ENCODE measurements around the gene GTF3C4.
"Not testable (repeated sequence)": the region's sequence is repeated elsewhere in the genome, so short reads cannot be mapped to it uniquely, and the experiment has no call there.

Gene GTF3C4

DNA sequence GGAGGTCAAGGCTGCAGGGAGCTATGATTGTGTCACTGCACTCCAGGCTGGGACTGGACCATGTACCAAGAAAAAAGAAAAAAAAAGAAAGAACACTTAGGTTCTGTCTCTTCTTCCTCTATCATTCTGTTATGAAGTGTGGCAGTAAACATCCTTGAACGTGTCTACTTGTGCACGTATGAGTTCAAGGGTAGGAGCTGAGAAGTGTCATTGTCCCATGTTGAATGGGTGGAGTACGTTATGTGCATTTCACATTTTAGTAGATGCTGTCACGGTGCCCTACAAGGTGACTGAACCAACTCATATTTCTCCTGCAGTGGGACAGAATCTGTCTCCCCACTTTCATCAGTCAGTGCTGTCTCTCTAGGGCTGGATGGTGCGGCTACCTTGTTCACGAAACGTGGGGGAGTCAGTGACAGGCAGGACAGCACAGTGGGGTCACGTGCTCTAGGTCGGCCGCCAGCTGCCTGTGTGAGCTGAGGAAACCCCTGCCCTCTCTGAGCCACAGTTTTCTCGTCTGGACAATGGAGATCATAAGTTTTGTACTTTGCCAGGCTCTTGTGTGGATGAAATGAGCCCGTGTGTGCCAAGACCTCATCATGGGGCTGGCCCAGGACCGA is 47.2 kb downstream of the GTF3C4 start:
- Histone ChIP-seq H3K9ac (ENCODE audit: low read length) (no peak overlapping the region), H3K9me3 (ENCODE audit: insufficient read depth, low read length) (no peaks in the 10 kb centered on the region), H3K36me3 (ENCODE audit: low read length) (no peaks in the 10 kb centered on the region), H3K27ac (ENCODE audit: low read depth, low read length) (no peak overlapping the region), H2AFZ (ENCODE audit: low read depth, low read length, severe bottlenecking) (no peak overlapping the region), H3K4me3 (ENCODE audit: insufficient read depth, low read length, poor library complexity, severe bottlenecking) (no peak overlapping the region), H3K79me2 (ENCODE audit: insufficient read depth, low read length) (no peaks in the 10 kb centered on the region), H3F3A (ENCODE audit: insufficient read depth) (no peaks in the 10 kb centered on the region), H3K9me2 (replicated peaks; ENCODE audit: insufficient read depth, low read length) (no peaks in the 10 kb centered on the region), H4K20me1 (ENCODE audit: low read depth, low read length) (no peaks in the 10 kb centered on the region), H3K27me3 (ENCODE audit: low read length) (no peaks in the 10 kb centered on the region), H3K4me2 (ENCODE audit: low read depth, low read length, poor library complexity, severe bottlenecking) (no peak overlapping the region)
- TF ChIP-seq, protein P1, sequence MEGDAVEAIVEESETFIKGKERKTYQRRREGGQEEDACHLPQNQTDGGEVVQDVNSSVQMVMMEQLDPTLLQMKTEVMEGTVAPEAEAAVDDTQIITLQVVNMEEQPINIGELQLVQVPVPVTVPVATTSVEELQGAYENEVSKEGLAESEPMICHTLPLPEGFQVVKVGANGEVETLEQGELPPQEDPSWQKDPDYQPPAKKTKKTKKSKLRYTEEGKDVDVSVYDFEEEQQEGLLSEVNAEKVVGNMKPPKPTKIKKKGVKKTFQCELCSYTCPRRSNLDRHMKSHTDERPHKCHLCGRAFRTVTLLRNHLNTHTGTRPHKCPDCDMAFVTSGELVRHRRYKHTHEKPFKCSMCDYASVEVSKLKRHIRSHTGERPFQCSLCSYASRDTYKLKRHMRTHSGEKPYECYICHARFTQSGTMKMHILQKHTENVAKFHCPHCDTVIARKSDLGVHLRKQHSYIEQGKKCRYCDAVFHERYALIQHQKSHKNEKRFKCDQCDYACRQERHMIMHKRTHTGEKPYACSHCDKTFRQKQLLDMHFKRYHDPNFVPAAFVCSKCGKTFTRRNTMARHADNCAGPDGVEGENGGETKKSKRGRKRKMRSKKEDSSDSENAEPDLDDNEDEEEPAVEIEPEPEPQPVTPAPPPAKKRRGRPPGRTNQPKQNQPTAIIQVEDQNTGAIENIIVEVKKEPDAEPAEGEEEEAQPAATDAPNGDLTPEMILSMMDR (IDR thresholded peaks at IDR 0.05; ENCODE audit: insufficient read depth, low read length, poor library complexity, severe bottlenecking), result no peak
- TF ChIP-seq EZH2phosphoT487 (conservative IDR thresholded peaks at IDR 0.05; ENCODE audit: low read length), result no peak

DNA sequence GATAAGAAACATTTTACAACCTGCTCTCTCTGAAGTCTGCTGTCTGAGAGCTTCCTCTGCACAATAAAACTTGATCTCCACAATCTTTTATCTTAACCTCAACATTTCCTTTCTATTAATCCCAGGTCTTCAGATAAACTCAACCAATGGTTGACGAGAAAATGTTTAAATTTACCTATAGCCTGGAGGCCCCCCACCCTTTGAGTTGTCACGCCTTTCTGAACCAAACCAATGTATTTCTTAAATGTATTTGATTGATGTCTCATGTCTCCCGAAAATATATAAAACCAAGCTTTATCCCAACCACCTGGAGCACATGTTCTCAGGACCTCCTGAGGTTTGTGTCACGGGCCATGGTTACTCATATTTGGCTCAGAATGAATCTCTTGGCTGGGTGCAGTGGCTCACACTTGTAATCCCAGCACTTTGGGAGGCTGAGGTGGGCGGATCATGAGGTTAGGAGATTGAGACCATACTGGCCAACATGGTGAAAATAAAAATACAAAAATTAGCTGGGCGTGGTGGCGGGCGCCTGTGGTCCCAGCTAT is 48.2 kb downstream of the GTF3C4 start:
- not testable (repeated sequence) for H3K36me3 ChIP-seq (ENCODE audit: low read length); H3K4me3 ChIP-seq (ENCODE audit: insufficient read depth, low read length, poor library complexity, severe bottlenecking); H2AFZ ChIP-seq (ENCODE audit: low read depth, low read length, severe bottlenecking); H3F3A ChIP-seq (ENCODE audit: insufficient read depth); H3K9me3 ChIP-seq (ENCODE audit: insufficient read depth, low read length); H3K4me2 ChIP-seq (ENCODE audit: low read depth, low read length, poor library complexity, severe bottlenecking); H3K9me2 ChIP-seq (replicated peaks; ENCODE audit: insufficient read depth, low read length); H3K9ac ChIP-seq (ENCODE audit: low read length); H3K27ac ChIP-seq (ENCODE audit: low read depth, low read length); H4K20me1 ChIP-seq (ENCODE audit: low read depth, low read length); H3K79me2 ChIP-seq (ENCODE audit: insufficient read depth, low read length); H3K27me3 ChIP-seq (ENCODE audit: low read length)

DNA sequence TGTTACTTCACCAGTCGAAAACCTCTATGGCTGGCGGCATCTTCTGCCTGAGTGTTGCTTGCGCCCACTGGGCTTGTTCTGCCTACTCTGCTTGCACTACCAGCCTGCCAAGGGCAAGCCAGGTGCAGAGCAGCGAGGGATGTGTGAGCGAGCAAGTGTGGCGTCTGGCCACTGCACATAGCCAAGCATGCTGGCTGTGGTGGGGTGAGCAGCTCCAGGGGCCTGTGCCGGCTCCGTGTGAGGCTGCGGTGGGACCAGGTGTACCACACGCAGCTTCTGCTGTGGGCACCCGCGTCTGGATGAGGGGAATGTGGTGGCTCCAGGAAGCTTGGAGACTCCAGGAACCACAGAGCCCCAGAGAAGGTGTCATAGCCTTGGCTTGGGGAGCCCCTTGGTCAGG is 51.4 kb downstream of the GTF3C4 start:
- Histone ChIP-seq H3K9me2 (replicated peaks; ENCODE audit: insufficient read depth, low read length) (no peaks in the 10 kb centered on the region), H3K79me2 (ENCODE audit: insufficient read depth, low read length) (no peaks in the 10 kb centered on the region), H3K9me3 (ENCODE audit: insufficient read depth, low read length) (no peaks in the 10 kb centered on the region), H3K4me2 (ENCODE audit: low read depth, low read length, poor library complexity, severe bottlenecking) (no peak overlapping the region), H2AFZ (ENCODE audit: low read depth, low read length, severe bottlenecking) (no peak overlapping the region), H3K27ac (ENCODE audit: low read depth, low read length) (no peak overlapping the region), H4K20me1 (ENCODE audit: low read depth, low read length) (no peaks in the 10 kb centered on the region), H3F3A (ENCODE audit: insufficient read depth) (no peaks in the 10 kb centered on the region), H3K9ac (ENCODE audit: low read length) (no peak overlapping the region), H3K4me3 (ENCODE audit: insufficient read depth, low read length, poor library complexity, severe bottlenecking) (no peak overlapping the region), H3K36me3 (ENCODE audit: low read length) (no peaks in the 10 kb centered on the region), H3K27me3 (ENCODE audit: low read length) (no peaks in the 10 kb centered on the region)
- no peak for TF ChIP-seq EZH2phosphoT487 (conservative IDR thresholded peaks at IDR 0.05; ENCODE audit: low read length)
- TF ChIP-seq, protein P1 (IDR thresholded peaks at IDR 0.05; ENCODE audit: insufficient read depth, low read length, poor library complexity, severe bottlenecking), result no peak

DNA sequence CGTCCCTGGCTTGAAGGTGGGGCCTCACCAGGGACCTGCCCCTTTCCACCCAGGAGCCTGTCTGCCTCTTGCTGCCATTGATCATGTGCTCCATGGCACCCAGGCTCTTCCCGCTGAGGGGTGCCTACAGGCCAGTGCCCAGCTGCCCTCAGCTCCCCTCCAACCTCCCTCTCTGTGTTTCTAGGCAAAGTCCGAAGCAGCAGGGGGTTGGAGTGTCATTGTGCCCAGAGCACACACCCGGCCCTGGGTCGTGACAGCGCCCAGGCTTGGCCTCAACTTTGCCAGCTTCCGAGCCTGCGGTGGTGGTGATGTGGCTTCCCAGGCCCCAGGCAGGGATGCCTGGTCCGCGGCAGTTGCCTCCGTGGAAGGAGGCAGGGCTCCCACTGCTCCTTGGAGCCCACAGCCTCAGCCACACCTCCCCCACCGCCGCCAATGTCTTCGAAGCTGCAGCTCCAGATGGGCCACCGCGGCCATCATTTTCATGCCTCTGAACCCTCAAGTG is 52.4 kb downstream of the GTF3C4 start:
- Histone ChIP-seq H3K27me3 (ENCODE audit: low read length) (no peaks in the 10 kb centered on the region), H3K9me3 (ENCODE audit: insufficient read depth, low read length) (no peaks in the 10 kb centered on the region), H3K9ac (ENCODE audit: low read length) (no peak overlapping the region)

More for the DNA sequence above, 52.4 kb downstream of the GTF3C4 start:
- Histone ChIP-seq H3K4me3 (ENCODE audit: insufficient read depth, low read length, poor library complexity, severe bottlenecking) (no peak overlapping the region), H3K27ac (ENCODE audit: low read depth, low read length) (no peak overlapping the region), H2AFZ (ENCODE audit: low read depth, low read length, severe bottlenecking) (no peak overlapping the region), H3K36me3 (ENCODE audit: low read length) (no peaks in the 10 kb centered on the region), H3K79me2 (ENCODE audit: insufficient read depth, low read length) (no peaks in the 10 kb centered on the region), H3F3A (ENCODE audit: insufficient read depth) (no peaks in the 10 kb centered on the region), H3K9me2 (replicated peaks; ENCODE audit: insufficient read depth, low read length) (no peaks in the 10 kb centered on the region), H4K20me1 (ENCODE audit: low read depth, low read length) (no peaks in the 10 kb centered on the region), H3K4me2 (ENCODE audit: low read depth, low read length, poor library complexity, severe bottlenecking) (no peak overlapping the region)
- TF ChIP-seq, protein P1 (IDR thresholded peaks at IDR 0.05; ENCODE audit: insufficient read depth, low read length, poor library complexity, severe bottlenecking), result no peak
- no peak for TF ChIP-seq EZH2phosphoT487 (conservative IDR thresholded peaks at IDR 0.05; ENCODE audit: low read length)

Data from SU-DHL-6 (cell line).